Astrocyte (in vitro differentiated cells and primary cell): ENCODE results near the gene SERHL2.
"Not testable (repeated sequence)": the region's sequence is repeated elsewhere in the genome, so short reads cannot be mapped to it uniquely, and the experiment has no call there.

Experiments used
- CTCF ChIP-seq: IDR thresholded peaks from 2 replicates; pipeline ENCODE4 v1.5.1; 2011; ENCODE audit warnings: low read depth, mild to moderate bottlenecking, inconsistent platforms, low read length, moderate library complexity; ENCODE audit not compliant: insufficient read depth
- EZH2 ChIP-seq: IDR thresholded peaks from 2 replicates; pipeline ENCODE4 v1.6.1; 2012; ENCODE audit warnings: mild to moderate bottlenecking, low read length, inconsistent platforms; ENCODE audit not compliant: insufficient read depth

GRCh38 chr22:42536634-42537033 is 17.1 kb upstream of the SERHL2 start:
- not testable (repeated sequence) for TF ChIP-seq CTCF, EZH2
